GM10266 (cell line): ENCODE measurements around the gene TNNI2.

Experiments used
- DNase-seq: peaks from one replicate; pipeline ENCODE4 v3.0.0; 2012; ENCODE audit errors: extremely low spot score
- CTCF ChIP-seq: IDR thresholded peaks from 2 replicates; pipeline ENCODE4 v1.5.1; 2012; ENCODE audit warnings: mild to moderate bottlenecking, low read depth; ENCODE audit not compliant: control insufficient read depth, insufficient read depth; ENCODE audit errors: missing control alignments

TNNI2 gene

DNA sequence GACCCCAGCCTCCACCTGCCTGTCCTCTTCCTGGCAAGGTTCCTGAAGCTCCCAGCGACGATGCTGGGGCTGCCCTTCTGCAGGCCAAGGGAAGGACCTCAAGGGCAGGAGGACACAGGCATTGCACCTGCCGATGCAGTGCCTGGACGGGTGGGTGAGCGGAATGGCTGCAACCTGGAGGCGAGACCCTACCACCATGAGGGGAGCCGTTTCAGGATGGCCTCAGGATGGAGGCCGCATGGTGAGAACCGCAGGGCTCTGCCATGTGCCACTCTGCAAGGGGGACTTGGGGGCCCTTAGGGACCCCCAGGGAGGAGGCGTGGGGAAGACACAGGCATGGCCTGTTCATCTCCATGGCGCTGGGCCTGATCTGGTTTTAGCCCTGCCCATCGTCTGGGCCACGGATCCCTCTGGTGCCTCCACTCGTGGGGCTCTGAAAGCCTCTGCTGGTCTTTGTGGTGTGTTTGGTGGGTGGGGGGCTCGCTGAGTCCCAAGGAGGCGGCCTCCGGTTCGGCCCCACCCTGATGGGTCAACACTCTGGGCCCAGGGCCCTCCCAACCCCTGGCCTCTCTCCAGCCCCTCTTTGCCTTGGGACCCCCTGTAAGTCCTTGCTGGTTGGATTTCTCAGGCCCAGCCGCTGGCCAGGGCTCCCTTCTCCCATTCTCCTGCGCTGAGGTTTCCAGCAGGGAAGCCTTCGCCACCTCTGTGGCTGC, 12.8 kb downstream of the TNNI2 start:
- DNase-seq, result no peak
- peak; percentile 17 for TF ChIP-seq CTCF

GRCh38 chr11:1852271-1852876, 13.6 kb downstream of the TNNI2 start:
- no peak for DNase-seq
- no peak for TF ChIP-seq CTCF

DNA sequence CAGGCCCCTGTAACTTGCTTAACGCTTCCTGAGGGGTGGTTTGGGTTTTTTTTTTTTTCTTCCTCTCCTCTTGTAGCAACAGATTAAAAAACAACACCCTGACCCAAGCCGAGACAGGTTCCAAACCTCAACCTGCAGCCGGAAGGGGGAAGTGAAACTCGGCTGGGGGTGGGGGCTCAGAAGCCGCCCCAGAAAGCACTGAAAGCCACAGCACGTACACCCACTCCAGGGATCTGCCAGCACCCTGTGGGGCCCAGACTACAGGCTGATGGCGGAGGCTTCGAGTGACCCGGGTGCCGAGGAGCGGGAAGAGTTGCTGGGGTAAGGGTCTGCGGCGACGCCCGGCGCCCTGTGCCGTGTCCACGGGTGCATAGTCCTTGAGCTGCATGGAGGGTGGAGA, 14.1 kb downstream of the TNNI2 start, which contains the start of gene LSP1:
Gene LSP1, plus strand, starts transcription at position 208 of the 400 bp plus-strand sequence. Its CDS starts 61 bp downstream, at position 269.
- no peak for TF ChIP-seq CTCF
- peak; percentile 92 for DNase-seq

DNA sequence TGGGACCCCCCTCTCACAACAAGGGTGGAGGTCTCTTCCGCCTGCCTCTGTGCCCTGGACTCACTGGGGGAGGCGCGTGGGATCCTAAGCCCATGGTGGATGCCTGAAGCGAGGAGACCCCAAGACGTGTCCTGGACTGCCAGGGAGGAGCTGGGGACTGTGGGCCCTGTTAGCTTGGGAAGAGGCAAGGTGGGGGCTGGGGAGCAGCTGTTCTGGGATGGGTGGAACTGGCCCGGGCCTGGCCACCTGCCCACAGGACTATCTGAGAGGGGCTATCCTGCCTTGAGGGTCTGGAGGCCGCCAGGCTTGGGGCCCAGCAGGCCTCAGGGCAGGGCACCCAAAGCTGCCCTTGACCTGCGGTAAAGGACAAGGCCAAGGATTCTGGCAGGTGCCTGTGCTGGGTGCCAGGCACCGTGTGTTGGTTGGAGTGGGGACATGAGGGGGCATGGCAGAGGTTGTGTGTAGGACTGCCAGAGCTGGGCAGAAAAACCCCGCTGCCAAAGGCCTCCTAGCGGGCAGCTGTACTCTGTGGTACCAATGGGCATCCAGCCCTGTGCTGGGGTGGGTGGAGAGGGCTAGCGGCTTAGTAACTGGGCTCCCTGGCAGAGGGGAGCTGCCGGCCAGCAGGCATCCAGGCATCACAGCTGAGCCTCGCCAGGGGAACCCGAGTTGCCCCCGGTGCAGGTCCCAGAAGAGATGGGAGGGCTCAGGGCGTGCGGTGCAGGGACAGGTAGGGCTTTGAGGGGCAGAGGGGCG, 14.8 kb downstream of the TNNI2 start:
- no peak for TF ChIP-seq CTCF
- no peak for DNase-seq

GRCh38 chr11:1854132-1854948, 15.6 kb downstream of the TNNI2 start:
- peak; percentile 73 for DNase-seq
- TF ChIP-seq CTCF, result no peak

DNA sequence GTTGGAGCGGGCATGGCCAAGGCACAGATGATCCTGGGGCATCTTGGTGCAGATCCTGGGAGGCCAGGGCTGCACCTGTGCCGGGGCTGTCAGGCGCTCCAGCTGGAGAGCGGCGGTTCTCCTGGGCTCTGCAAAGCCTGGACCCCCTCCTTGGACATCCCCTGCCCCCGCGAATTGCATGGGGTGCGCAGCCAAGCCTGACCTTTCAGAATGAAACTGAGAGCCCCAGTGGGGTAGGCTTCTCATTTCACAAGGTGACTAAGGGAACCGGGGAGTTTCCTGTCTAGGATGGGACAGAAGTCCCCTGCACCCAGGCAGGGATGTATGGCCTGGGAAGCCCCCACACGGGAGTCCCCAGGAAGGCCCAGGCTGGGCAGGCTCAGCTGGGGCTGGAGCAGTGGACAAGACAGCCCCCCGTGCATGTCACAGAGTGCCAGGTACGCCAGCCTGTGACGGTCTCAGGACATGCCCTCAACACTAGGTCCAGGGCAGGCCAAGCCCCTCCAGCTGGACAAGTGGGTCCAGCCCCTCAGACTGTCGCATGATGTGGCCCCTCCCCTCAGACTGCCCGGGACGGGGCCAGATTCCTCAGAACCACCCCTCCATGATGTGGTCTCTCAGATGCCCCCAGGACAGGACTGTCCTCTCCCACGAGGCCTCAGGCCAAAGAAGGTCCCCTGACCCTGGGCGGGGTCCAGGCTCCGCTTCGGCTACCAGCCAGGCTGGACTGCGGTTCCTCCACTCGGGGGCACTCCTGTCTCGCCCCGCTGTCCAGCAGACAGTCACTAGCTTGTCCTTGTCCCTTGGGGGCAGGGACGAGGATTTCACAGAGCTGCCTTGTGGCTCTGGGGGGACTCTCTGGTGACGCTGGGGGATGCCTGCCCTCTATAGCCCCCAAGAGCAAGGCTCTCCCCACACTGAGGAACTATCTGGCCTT, 16.4 kb downstream of the TNNI2 start:
- no peak for TF ChIP-seq CTCF
- DNase-seq, result peak; percentile 90
